Testis (tissue), 3 donors: ENCODE data around the gene TBCA. TPM values are rescaled to one million over a fixed set of nuclear protein-coding genes. Genes with fewer than 3 reads are reported as not detected.
A peak's percentile ranks its signal among the peaks of the same experiment; 100 is the strongest.

ENCODE experiments used
- DNase-seq: peaks from one replicate; pipeline ENCODE4 v3.0.0-alpha.2; 2019
- H3K27ac ChIP-seq, 2 donors: fragments of 200-600 bp; sonication (generic); one replicate each; pipeline ENCODE4 v1.5.1; 2019
- H3K27me3 ChIP-seq: fragments of 200-600 bp; sonication (generic); one replicate; pipeline ENCODE4 v1.5.1; 2019
- H3K36me3 ChIP-seq: fragments of 200-600 bp; sonication (generic); one replicate; pipeline ENCODE4 v1.5.1; 2017; ENCODE audit warnings: low read depth; ENCODE audit errors: missing control alignments
- H3K4me1 ChIP-seq: fragments of 200-600 bp; sonication (generic); one replicate; pipeline ENCODE4 v1.5.1; 2019
- H3K4me3 ChIP-seq, 2 donors: fragments of 200-600 bp; sonication (generic); one replicate each; pipeline ENCODE4 v1.5.1; 2017 to 2019
- H3K9me3 ChIP-seq: fragments of 200-600 bp; sonication (generic); one replicate; pipeline ENCODE4 v1.5.1; 2017
- POLR2A ChIP-seq: fragments of 450-650 bp; IDR thresholded peaks from one replicate; pipeline ENCODE4 v1.6.1; 2017; ENCODE audit warnings: antibody characterized with exemption, mild to moderate bottlenecking, moderate library complexity
- WGBS, 2 donors: methylation state at CpG; one replicate each; pipeline ENCODE4 v1.1.5; 2018; 5-methylcytosine and 5-hydroxymethylcytosine counted together
- intact Hi-C: fragments of 100-400 bp; cut with DNase I; formaldehyde crosslinking; loops from one replicate; pipeline ENCODE4 v1.15.1; 2023; ENCODE audit warnings: low total_unique reads
- polyA plus RNA-seq: library from polyadenylated mRNA; stranded (reverse); fragments of 350-450 nt; fragmentation: Illumina TruSeq; extraction: RNeasy Lipid Tissue Mini Kit (QIAGEN cat#74804); gene quantifications from one replicate; pipeline ENCODE4 v1.2.3, GENCODE V29; 2014; ENCODE audit warnings: low read depth, low replicate concordance; ENCODE audit not compliant: insufficient read depth
- total RNA-seq, 2 donors: library from RNA; depleted of rRNA; stranded (reverse); fragments of >200 nt; gene quantifications; one replicate each; pipeline ENCODE4 v1.2.3, GENCODE V29; 2016
- TF ChIP-seq, protein P1 (sequence below), 3 experiments: fragments of 450-650 bp in 2 of 3; fragments of 200-600 bp in 1 of 3; sonication (generic) in 1 of 3; IDR thresholded peaks; one replicate each; pipeline ENCODE4 v1.5.1; 2016 to 2019; ENCODE audit warnings: antibody characterized with exemption in 3 of 3, mild to moderate bottlenecking in 2 of 3, moderate library complexity in 1 of 3

The TBCA gene
- total and polyA plus RNA-seq, 3 donors from 2014 or later = 116 to 187 (median 123) TPM

DNA sequence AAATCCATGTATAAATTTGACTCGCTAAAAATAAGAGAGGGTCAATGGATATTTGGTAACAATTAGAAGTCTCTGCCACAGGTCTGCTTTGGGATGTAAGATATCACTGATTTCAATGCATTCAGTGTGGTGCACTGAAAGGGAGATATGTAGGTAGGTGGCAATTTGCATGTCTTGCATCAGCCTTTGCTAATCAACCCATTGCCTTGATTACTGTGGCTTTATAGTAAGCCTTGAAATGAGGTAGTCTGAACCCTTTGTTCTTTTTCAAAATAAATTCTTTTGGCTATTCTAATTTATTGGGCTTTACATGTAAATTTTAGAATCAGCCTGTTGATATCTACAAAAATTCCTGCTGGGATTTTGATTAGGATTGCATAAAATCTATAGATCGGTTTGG, 15.8 kb upstream of the TBCA start:
- TF ChIP-seq POLR2A = no peak
- TF ChIP-seq, protein P1, sequence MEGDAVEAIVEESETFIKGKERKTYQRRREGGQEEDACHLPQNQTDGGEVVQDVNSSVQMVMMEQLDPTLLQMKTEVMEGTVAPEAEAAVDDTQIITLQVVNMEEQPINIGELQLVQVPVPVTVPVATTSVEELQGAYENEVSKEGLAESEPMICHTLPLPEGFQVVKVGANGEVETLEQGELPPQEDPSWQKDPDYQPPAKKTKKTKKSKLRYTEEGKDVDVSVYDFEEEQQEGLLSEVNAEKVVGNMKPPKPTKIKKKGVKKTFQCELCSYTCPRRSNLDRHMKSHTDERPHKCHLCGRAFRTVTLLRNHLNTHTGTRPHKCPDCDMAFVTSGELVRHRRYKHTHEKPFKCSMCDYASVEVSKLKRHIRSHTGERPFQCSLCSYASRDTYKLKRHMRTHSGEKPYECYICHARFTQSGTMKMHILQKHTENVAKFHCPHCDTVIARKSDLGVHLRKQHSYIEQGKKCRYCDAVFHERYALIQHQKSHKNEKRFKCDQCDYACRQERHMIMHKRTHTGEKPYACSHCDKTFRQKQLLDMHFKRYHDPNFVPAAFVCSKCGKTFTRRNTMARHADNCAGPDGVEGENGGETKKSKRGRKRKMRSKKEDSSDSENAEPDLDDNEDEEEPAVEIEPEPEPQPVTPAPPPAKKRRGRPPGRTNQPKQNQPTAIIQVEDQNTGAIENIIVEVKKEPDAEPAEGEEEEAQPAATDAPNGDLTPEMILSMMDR (IDR thresholded peaks at IDR 0.05) = no peak
- H3K4me1 ChIP-seq = peaks cover 4% of the 10 kb centered on the region
- H3K27me3 ChIP-seq = no peaks in the 10 kb centered on the region
- H3K36me3 ChIP-seq = no peaks in the 10 kb centered on the region
- H3K9me3 ChIP-seq = no peaks in the 10 kb centered on the region
- no peak for DNase-seq
- 83 to 97% methylated on average over 2 of the region's 2 CpGs for WGBS, 2 donors
- H3K4me3 ChIP-seq = no peak overlapping the region
- intact Hi-C loops = no loop called here
- H3K27ac ChIP-seq = no peak overlapping the region

DNA sequence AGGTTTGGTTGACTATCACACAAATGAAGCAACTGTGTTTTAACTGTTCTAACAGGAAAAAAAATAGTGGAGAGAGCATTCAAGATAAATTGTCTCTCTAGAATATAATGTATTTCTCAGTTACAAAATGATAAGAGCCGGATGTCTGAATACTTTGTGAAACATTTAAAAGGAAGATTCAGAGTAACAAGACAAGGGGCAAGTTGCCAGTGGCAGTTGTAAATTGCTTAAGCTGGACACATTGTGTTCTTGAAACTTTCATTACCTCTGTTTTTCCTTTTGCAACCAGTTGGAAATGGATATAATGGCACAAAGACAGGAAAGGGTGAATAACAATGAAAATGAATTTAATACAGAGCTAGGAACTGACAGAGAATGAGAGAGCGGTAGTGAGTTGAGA, 15.2 kb upstream of the TBCA start:
- DNase-seq = peak; percentile 91
- no peaks in the 10 kb centered on the region for H3K27me3 ChIP-seq
- no peaks in the 10 kb centered on the region for H3K9me3 ChIP-seq
- H3K27ac ChIP-seq = peak overlapping the region in 1 of 2 donors; percentile 24
- H3K4me3 ChIP-seq = no peak overlapping the region
- H3K36me3 ChIP-seq = no peaks in the 10 kb centered on the region
- intact Hi-C loops = no loop called here
- peaks cover 4% of the 10 kb centered on the region for H3K4me1 ChIP-seq
- 27 to 36% methylated on average over 2 of the region's 2 CpGs for WGBS, 2 donors
- TF ChIP-seq, protein P1 (IDR thresholded peaks at IDR 0.05) = no peak
- TF ChIP-seq POLR2A = no peak

DNA sequence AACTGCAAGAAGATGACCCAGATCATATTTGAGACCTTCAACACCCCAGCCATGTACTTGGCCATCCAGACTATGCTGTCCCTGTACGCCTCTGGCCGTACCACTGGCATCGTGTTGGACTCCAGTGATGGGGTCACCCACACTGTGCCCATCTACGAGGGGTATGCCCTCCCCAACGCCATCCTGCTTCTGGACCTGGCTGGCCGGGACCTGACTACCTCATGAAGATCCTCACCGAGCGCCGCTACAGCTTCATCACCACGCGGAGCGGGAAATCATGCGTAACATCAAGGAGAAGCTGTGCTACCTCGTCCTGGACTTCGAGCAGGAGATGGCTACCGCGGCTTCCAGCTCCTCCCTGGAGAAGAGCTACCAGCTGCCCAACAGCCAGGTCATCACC, 9.1 kb upstream of the TBCA start:
- 97% methylated on average over 17 of the region's 17 CpGs; no CpG with 5 or more reads in 1 of the 2 donors for WGBS, 2 donors
- DNase-seq = no peak
- H3K36me3 ChIP-seq = no peaks in the 10 kb centered on the region
- no peaks in the 10 kb centered on the region for H3K9me3 ChIP-seq
- no peak overlapping the region for H3K4me3 ChIP-seq
- intact Hi-C loops = no loop called here
- no peak overlapping the region for H3K27ac ChIP-seq
- TF ChIP-seq POLR2A = no peak
- TF ChIP-seq, protein P1 (IDR thresholded peaks at IDR 0.05) = no peak
- no peaks in the 10 kb centered on the region for H3K4me1 ChIP-seq
- H3K27me3 ChIP-seq = no peaks in the 10 kb centered on the region

DNA sequence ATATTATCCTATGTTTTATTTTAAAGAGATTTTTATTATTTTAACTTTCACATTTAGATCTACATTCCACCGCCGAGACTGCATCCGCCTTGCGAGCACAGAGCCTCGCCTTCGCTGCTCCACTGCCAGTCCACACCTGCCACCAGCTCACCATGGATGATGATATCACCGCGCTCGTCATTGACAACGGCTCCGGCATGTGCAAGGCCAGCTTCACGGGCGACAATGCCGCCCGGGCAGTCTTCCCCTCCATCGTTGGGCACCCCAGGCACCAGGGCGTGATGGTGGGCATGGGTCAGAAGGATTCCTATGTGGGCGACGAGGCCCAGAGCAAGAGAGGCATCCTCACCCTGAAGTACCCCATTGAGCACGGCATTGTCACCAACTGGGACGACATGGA, 8.6 kb upstream of the TBCA start:
- H3K27ac ChIP-seq = no peak overlapping the region
- TF ChIP-seq, protein P1 (IDR thresholded peaks at IDR 0.05) = no peak
- TF ChIP-seq POLR2A = no peak
- H3K36me3 ChIP-seq = no peaks in the 10 kb centered on the region
- no peaks in the 10 kb centered on the region for H3K27me3 ChIP-seq
- DNase-seq = no peak
- H3K4me1 ChIP-seq = no peaks in the 10 kb centered on the region
- H3K4me3 ChIP-seq = no peak overlapping the region
- H3K9me3 ChIP-seq = no peaks in the 10 kb centered on the region
- intact Hi-C loops = no loop called here
- 92 to 94% methylated on average over 21 of the region's 21 CpGs for WGBS, 2 donors

DNA sequence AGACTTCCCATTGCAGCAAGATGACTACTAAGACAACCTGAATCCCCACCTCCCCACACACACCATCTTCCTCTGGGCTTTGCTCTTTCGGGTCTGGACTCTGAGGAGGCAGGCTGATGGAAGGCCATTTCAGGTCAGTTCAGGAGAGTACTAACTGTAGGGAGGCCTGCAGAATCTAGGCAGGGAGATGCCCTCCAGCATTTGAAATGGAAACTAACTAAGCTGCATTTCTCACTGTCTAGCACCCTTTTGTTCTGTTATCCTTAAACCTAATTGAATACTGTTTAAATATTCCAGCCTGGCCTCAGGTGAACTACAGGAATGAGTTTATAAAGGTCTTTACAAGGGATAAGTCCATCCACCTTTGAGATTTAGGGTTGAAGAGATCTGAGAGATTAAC, 4.9 kb upstream of the TBCA start:
- Histone ChIP-seq H3K4me1 (no peaks in the 10 kb centered on the region), H3K4me3 (no peak overlapping the region), H3K27ac (no peak overlapping the region), H3K36me3 (no peaks in the 10 kb centered on the region), H3K27me3 (no peaks in the 10 kb centered on the region), H3K9me3 (no peaks in the 10 kb centered on the region)
- intact Hi-C loops = no loop called here
- DNase-seq = no peak
- TF ChIP-seq, protein P1 (IDR thresholded peaks at IDR 0.05) = no peak
- no peak for TF ChIP-seq POLR2A
- 87 to 92% methylated on average over 1 of the region's 1 CpG for WGBS, 2 donors
